Choroid plexus epithelial cell (primary cell): ENCODE results near the gene CA5A.

Experiments used
- DNase-seq: peaks from one replicate; pipeline ENCODE4 v3.0.0-alpha.2; 2010; ENCODE audit warnings: low read depth
- H3K4me3 ChIP-seq: 2 replicates; pipeline ENCODE4 v1.5.1; 2011; ENCODE audit warnings: low read depth, mild to moderate bottlenecking, control low read depth, low read length, moderate library complexity
- CTCF ChIP-seq: conservative IDR thresholded peaks from 2 replicates; pipeline ENCODE4 v1.5.1; 2011; ENCODE audit warnings: low read depth, mild to moderate bottlenecking, control low read depth, inconsistent platforms, low read length, moderate library complexity

Gene CA5A

GRCh38 chr16:87846705-87847466 lies 89.4 kb downstream of the CA5A start:
- no peak overlapping the region for H3K4me3 ChIP-seq
- no peak for DNase-seq
- TF ChIP-seq CTCF, result no peak

GRCh38 chr16:87845807-87846619 lies 90.3 kb downstream of the CA5A start:
- no peak overlapping the region for H3K4me3 ChIP-seq
- no peak for DNase-seq
- no peak for TF ChIP-seq CTCF

GRCh38 chr16:87845213-87845612 lies 91.1 kb downstream of the CA5A start:
- no peak overlapping the region for H3K4me3 ChIP-seq
- DNase-seq, result no peak
- no peak for TF ChIP-seq CTCF

GRCh38 chr16:87844809-87845208 lies 91.5 kb downstream of the CA5A start:
- no peak for TF ChIP-seq CTCF
- DNase-seq, result no peak
- no peak overlapping the region for H3K4me3 ChIP-seq

GRCh38 chr16:87844120-87844733 lies 92.1 kb downstream of the CA5A start:
- peak; percentile 7 for TF ChIP-seq CTCF
- no peak overlapping the region for H3K4me3 ChIP-seq
- no peak for DNase-seq

- no peak for TF ChIP-seq CTCF
- DNase-seq, result no peak
- no peak overlapping the region for H3K4me3 ChIP-seq
These were observed 92.6 kb downstream of the CA5A start for GRCh38 chr16:87843678-87844105.
